GM21360 (cell line): ENCODE measurements around the gene FSIP1.

Experiments used
- ATAC-seq: cut with Tn5 transposase; IDR thresholded peaks from one replicate; pipeline ENCODE4 v1.9.1; 2021; ENCODE audit warnings: mild to moderate bottlenecking, moderate library complexity; ENCODE audit not compliant: unreplicated experiment

FSIP1 gene

GRCh38 chr15:39556461-39556860 is 226.2 kb downstream of the FSIP1 start:
- no peak for ATAC-seq

GRCh38 chr15:39555885-39556284 is 226.8 kb downstream of the FSIP1 start:
- ATAC-seq: no peak

DNA sequence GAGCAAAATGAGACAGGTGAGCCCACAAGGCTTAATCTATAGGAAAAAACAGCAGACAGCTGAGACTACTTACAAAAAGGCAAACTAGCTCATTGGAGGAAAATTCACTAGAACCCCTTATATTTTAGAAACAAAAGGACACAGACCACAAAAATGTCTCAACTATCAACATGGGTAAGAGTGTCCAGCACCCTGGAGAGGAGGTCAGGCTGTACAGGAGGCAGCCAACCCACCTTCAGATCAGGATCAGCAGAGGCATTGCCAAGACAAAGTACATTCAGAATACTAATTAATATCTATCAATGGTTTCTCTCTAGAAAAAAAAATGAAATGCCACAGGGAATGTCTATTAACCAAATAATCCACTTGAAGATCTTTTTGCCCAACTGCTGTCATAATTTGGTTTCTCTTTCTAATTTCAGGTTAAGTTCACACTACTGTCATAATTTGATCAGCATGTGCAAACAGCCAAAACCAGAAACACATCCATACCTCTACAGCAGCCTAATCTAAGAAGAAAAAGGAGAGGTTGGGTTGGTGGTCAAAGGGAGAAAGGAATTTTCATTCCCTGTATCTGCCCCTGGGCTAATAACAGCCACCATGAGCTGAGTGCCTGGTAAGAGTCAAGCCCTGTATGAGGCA is 227.8 kb downstream of the FSIP1 start:
- ATAC-seq: peak; percentile 49

DNA sequence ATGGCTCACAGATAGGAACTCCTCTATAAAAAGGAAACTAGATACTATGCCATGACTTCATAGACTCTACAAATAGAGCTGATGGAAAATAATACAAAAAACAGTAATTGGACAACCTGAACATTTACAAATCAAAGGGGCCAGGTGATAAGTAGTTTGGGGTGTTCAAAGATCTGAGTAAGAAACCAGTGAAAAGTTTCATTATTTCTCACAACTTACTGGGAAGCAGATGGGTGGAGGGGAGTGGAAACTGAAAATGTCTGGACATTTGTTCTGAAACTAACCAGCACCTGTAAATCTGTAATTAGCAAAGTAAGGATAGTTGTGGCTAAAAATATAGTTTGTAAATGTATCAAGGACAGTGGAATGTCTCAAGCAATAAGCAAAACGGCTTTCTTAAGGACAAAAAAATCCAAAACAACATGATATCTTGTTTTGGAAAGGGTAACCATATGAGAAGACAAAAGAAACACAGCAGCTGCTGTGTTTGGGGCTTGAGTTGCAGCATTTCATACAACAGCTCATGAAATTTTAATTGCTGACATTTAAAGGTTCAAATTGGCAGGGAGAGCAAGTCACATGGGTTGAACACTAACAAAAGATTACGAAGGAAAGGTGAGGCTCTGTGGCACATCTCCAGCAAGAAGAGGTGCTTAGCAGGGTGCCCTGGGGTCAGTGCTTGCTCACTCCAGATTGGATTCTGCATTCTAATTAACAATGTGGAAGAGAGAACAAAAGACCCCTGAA is 228.5 kb downstream of the FSIP1 start:
- no peak for ATAC-seq

DNA sequence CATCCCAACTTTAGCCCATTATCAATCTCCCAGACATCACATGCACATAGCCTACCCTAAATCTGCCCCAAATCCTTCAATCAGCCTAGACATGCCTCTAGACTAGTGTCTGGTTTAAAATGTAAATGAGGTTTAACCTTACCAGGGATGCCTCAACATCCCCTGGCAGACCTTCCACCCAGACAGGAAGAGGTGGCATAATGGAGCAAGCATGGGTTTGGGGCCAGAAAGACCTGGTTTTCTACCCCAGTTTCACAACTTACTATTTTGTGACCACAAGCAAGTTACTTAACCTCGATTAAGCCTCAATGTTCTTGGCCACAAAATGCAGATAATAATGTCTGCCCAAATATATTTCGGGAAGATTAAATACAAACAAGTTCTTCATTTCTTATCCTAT is 230.1 kb downstream of the FSIP1 start:
- no peak for ATAC-seq

GRCh38 chr15:39551476-39551875 is 231.2 kb downstream of the FSIP1 start:
- ATAC-seq: no peak
